Kidney tubule cell (primary cell): Measurements from ENCODE around the gene HEPACAM2.

Experiments used
- DNase-seq: peaks from one replicate; pipeline ENCODE4 v3.0.0-alpha.2; 2018; ENCODE audit warnings: low spot score

The HEPACAM2 gene

GRCh38 chr7:93147363-93147762, 78.9 kb downstream of the HEPACAM2 start:
- peak; percentile 46 for DNase-seq

DNA sequence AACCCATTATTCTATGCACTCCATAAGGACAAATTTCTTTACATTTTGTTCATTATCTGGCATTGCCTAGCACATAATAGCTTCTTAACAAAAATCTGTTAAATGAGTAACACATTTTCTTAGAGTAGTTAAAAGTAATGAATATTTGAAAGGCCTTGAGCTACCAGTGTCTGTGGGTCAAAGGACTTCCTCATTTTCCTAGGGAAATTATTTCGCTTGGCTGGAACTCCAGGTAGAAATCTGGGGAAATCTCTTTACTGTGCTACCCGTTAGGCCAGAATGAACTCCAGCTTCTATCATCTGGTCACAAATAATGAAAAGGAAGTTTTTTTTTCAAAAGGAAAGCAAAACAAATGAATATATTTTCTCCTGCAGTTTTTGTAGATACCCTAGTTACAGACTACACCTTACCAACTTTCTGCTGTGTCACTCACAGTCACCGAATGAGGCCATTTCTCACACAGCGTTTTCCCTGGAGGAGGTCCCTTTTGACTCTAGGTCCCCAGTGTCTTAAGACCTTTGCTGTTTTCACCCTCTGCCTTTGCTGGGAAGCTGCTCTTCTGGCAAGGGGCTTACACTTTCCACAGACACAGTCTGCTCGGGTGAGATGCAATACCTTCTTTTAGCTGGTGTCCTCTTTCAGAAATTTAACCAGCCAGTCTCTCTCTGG, 79.7 kb downstream of the HEPACAM2 start:
- DNase-seq: no peak

- no peak for DNase-seq
Observed at GRCh38 chr7:93146036-93146435, 80.2 kb downstream of the HEPACAM2 start.

DNA sequence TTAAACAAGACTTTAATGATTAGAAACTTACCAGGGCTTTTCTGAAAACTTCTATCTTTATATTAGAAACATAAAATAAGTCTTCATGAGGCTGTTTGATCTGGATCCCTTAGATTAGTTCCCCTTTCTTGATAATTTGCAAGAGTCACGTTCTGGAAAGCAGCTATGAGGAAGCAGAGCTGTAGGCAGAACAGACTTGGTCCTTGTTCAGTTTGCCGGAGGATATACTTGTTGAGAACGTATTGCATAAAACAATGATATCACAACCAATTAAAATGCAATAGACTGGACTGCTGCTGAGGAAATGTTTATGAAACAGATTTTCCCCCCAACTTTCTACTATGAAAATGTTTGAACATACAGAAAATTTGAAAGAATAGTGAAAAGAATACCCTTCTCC, 80.9 kb downstream of the HEPACAM2 start:
- no peak for DNase-seq

DNA sequence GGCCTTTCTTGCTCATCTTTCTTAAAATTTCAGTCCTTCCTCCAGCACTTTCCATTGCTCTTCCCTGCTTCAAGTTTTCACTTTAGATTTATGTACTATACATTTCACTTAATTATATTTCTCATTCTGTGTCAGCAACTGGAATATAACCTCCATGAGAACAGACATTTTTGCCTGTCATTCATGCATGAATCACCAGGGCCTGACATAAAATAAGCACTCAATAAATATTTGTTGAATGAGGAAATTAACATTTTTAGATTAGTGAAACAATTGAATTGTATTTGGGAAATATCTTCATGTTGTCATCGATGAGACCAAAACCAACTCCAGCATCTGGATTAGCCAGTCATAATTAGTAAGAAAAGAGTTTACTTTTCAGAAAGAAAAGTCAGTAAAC, 84.1 kb downstream of the HEPACAM2 start:
- DNase-seq: peak; percentile 13

DNA sequence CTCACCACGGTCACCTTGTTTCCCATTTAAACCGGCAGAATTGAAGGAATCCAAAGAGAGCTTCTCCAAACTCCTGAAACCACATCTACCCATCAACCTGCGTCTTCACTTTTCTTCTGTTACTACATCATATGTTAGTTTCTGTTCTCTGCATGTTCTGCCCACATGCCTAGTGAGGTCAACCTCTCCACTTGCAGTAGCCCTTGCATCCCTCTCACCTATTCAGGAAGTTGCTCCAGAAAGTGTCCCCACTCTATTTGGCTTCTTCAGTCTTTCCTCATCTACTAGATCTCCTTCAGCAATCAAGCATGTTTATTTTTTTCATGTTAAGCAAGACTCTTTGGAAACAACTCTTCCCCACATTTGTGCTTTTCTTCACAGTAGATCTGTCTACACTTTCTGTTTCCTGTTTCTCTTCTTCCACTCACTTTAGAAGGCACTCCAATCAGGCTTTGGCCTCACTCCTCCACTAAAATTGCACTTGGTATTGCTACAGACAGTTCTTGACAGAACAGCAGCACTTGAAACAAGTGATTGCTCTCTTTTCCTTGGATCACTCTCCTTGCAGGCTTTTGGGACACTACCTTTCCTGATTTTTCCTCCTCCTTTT, 85.6 kb downstream of the HEPACAM2 start:
- no peak for DNase-seq

- DNase-seq: no peak
Observed at GRCh38 chr7:93138576-93138975, 87.7 kb downstream of the HEPACAM2 start.
